HG02870 (cell line): ENCODE measurements around the gene LMNA.
"Not testable (repeated sequence)": the region's sequence is repeated elsewhere in the genome, so short reads cannot be mapped to it uniquely, and the experiment has no call there.

Experiments
- ATAC-seq: cut with Tn5 transposase; IDR thresholded peaks from one replicate; pipeline ENCODE4 v1.9.1; 2021; ENCODE audit warnings: mild to moderate bottlenecking, moderate library complexity; ENCODE audit not compliant: unreplicated experiment

LMNA gene

GRCh38 chr1:156157506-156157905, 43.0 kb downstream of the LMNA start:
- no peak for ATAC-seq

- no peak for ATAC-seq
These were observed 43.5 kb downstream of the LMNA start for GRCh38 chr1:156157966-156158365.

- ATAC-seq: no peak
These were observed 45.7 kb downstream of the LMNA start for GRCh38 chr1:156160000-156160742.

- ATAC-seq: no peak
These were observed 46.2 kb downstream of the LMNA start for GRCh38 chr1:156160743-156161171.

- ATAC-seq: no peak
These were observed 48.0 kb downstream of the LMNA start for GRCh38 chr1:156162430-156163037.

GRCh38 chr1:156163712-156164111, 49.2 kb downstream of the LMNA start:
- ATAC-seq: no peak

- ATAC-seq: no peak
These were observed 49.8 kb downstream of the LMNA start for GRCh38 chr1:156164125-156164831.

GRCh38 chr1:156165083-156165482, 50.6 kb downstream of the LMNA start:
- ATAC-seq: no peak

GRCh38 chr1:156167536-156167935, 53.0 kb downstream of the LMNA start:
- ATAC-seq: no peak

GRCh38 chr1:156172696-156173470, 58.4 kb downstream of the LMNA start:
- no peak for ATAC-seq

- ATAC-seq: no peak
These were observed 62.2 kb downstream of the LMNA start for GRCh38 chr1:156176610-156177210.

- ATAC-seq: no peak
These were observed 63.6 kb downstream of the LMNA start for GRCh38 chr1:156177919-156178654.

- no peak for ATAC-seq
These were observed 66.0 kb downstream of the LMNA start for GRCh38 chr1:156180471-156180870.

- ATAC-seq: not testable (repeated sequence)
These were observed 66.9 kb downstream of the LMNA start for GRCh38 chr1:156181391-156181924.

GRCh38 chr1:156182010-156182779, 67.7 kb downstream of the LMNA start:
- ATAC-seq: not testable (repeated sequence)

GRCh38 chr1:156186347-156187177, 72.1 kb downstream of the LMNA start:
- not testable (repeated sequence) for ATAC-seq
